Smooth muscle cell (in vitro differentiated cells): ENCODE results near the gene BTC. TPM values are rescaled to one million over a fixed set of nuclear protein-coding genes. Genes with fewer than 3 reads are reported as not detected.
A peak's percentile ranks its signal among the peaks of the same experiment; 100 is the strongest.

Source experiments
- DNase-seq: peaks from one replicate; lab custom pipeline; 2025; ENCODE audit not compliant: unreplicated experiment; lab: John Stamatoyannopoulos, UW
- H2AFZ ChIP-seq: fragments of 200-600 bp; sonication (generic); 2 replicates; pipeline ENCODE4 v1.6.0; 2016; ENCODE audit warnings: antibody characterized with exemption, low read depth, mild to moderate bottlenecking
- H3F3A ChIP-seq: fragments of 200-600 bp; sonication (generic); 2 replicates; pipeline ENCODE4 v1.6.0; 2017; ENCODE audit warnings: antibody characterized with exemption, low read depth
- H3K27ac ChIP-seq: fragments of 200-600 bp; sonication (generic); 2 replicates; pipeline ENCODE4 v1.5.1; 2016; ENCODE audit warnings: low read depth, mild to moderate bottlenecking
- H3K27me3 ChIP-seq: fragments of 200-600 bp; sonication (generic); 2 replicates; pipeline ENCODE4 v1.6.1; 2016; ENCODE audit warnings: low read depth, mild to moderate bottlenecking
- H3K36me3 ChIP-seq: fragments of 200-600 bp; sonication (generic); 2 replicates; pipeline ENCODE4 v1.5.1; 2016; ENCODE audit warnings: low read depth
- H3K4me1 ChIP-seq: fragments of 200-600 bp; sonication (generic); 2 replicates; pipeline ENCODE4 v1.5.1; 2016; ENCODE audit warnings: low read depth
- H3K4me2 ChIP-seq: fragments of 200-600 bp; sonication (generic); 2 replicates; pipeline ENCODE4 v1.6.0; 2016; ENCODE audit warnings: mild to moderate bottlenecking
- H3K4me3 ChIP-seq: fragments of 200-600 bp; sonication (generic); 2 replicates; pipeline ENCODE4 v1.5.1; 2016; ENCODE audit warnings: mild to moderate bottlenecking
- H3K79me2 ChIP-seq: fragments of 200-600 bp; sonication (generic); 2 replicates; pipeline ENCODE4 v1.6.0; 2016; ENCODE audit warnings: low read depth, mild to moderate bottlenecking
- H3K9ac ChIP-seq: fragments of 200-600 bp; sonication (generic); 2 replicates; pipeline ENCODE4 v1.6.0; 2016; ENCODE audit warnings: low read depth
- H3K9me3 ChIP-seq: fragments of 200-600 bp; sonication (generic); replicated peaks from 2 replicates; pipeline ENCODE4 v1.5.1; 2016; ENCODE audit warnings: low read depth
- H4K20me1 ChIP-seq: fragments of 200-600 bp; sonication (generic); 2 replicates; pipeline ENCODE4 v1.6.0; 2016; ENCODE audit warnings: low read depth
- CTCF ChIP-seq: fragments of 200-600 bp; sonication (generic); IDR thresholded peaks from 2 replicates; pipeline ENCODE4 v1.5.1; 2017; ENCODE audit warnings: borderline replicate concordance, mild to moderate bottlenecking, antibody characterized with exemption; ENCODE audit not compliant: insufficient read depth, poor library complexity, severe bottlenecking
- WGBS: methylation state at CpG from one replicate; pipeline ENCODE4 v1.1.7; 2016; ENCODE audit warnings: low lambda C conversion rate; 5-methylcytosine and 5-hydroxymethylcytosine counted together
- polyA plus RNA-seq: library from polyadenylated mRNA; unstranded; fragments of >200 nt; fragmentation: Nextera tagmentation; extraction: Ambion mirVana; gene quantifications from 2 replicates; pipeline ENCODE4 v1.2.1, GENCODE V29; 2016
- total RNA-seq: library from RNA; depleted of rRNA; stranded (reverse); fragments of >200 nt; gene quantifications from 2 replicates; pipeline ENCODE4 v1.2.3, GENCODE V29; 2014

BTC gene
- total and polyA plus RNA-seq, 2 experiments from 2014 or later = 0.18 to 0.21 TPM

- Histone ChIP-seq H3K4me3 (no peak overlapping the region), H3K4me2 (no peak overlapping the region), H3K36me3 (no peaks in the 10 kb centered on the region), H4K20me1 (no peaks in the 10 kb centered on the region), H3K4me1 (no peaks in the 10 kb centered on the region), H3K79me2 (no peaks in the 10 kb centered on the region), H3K27me3 (peaks cover 37% of the 10 kb centered on the region), H3K9me3 (no peaks in the 10 kb centered on the region), H3F3A (no peaks in the 10 kb centered on the region), H2AFZ (no peak overlapping the region), H3K9ac (no peak overlapping the region), H3K27ac (no peak overlapping the region)
- TF ChIP-seq CTCF = no peak
- no peak for DNase-seq
- 86% methylated on average over 4 of the region's 4 CpGs for WGBS
Observed at GRCh38 chr4:74796631-74797030, 2.3 kb upstream of the BTC start.

GRCh38 chr4:74793757-74794381 is 454 bp downstream of the BTC start:
- no peaks in the 10 kb centered on the region for H3K4me1 ChIP-seq
- peak overlapping the region; percentile 85 for H3K4me2 ChIP-seq
- H3F3A ChIP-seq = no peaks in the 10 kb centered on the region
- H3K4me3 ChIP-seq = peak overlapping the region; percentile 55
- H2AFZ ChIP-seq = peak overlapping the region; percentile 77
- H3K36me3 ChIP-seq = no peaks in the 10 kb centered on the region
- peak; percentile 2 for DNase-seq
- H3K9ac ChIP-seq = no peak overlapping the region
- H3K27ac ChIP-seq = no peak overlapping the region
- H3K9me3 ChIP-seq = no peaks in the 10 kb centered on the region
- WGBS = 50% methylated on average over 40 of the region's 42 CpGs
- H3K27me3 ChIP-seq = peaks cover 37% of the 10 kb centered on the region
- no peaks in the 10 kb centered on the region for H4K20me1 ChIP-seq
- peak; percentile 10 for TF ChIP-seq CTCF
- H3K79me2 ChIP-seq = no peaks in the 10 kb centered on the region

- Histone ChIP-seq H3K4me3 (no peak overlapping the region), H3F3A (no peaks in the 10 kb centered on the region), H3K4me1 (no peaks in the 10 kb centered on the region), H3K9me3 (no peaks in the 10 kb centered on the region), H3K9ac (no peak overlapping the region), H3K79me2 (no peaks in the 10 kb centered on the region), H3K36me3 (no peaks in the 10 kb centered on the region), H3K27me3 (peaks cover 32% of the 10 kb centered on the region), H2AFZ (no peak overlapping the region), H3K27ac (no peak overlapping the region), H4K20me1 (no peaks in the 10 kb centered on the region), H3K4me2 (no peak overlapping the region)
- TF ChIP-seq CTCF = no peak
- WGBS = 100% methylated on average over 2 of the region's 2 CpGs
- DNase-seq = no peak
Observed at GRCh38 chr4:74790652-74791051, 3.7 kb downstream of the BTC start.

- Histone ChIP-seq H2AFZ (no peak overlapping the region), H3K4me2 (no peak overlapping the region), H3F3A (no peaks in the 10 kb centered on the region), H3K4me3 (no peak overlapping the region), H3K27ac (no peak overlapping the region), H3K27me3 (peaks cover 23% of the 10 kb centered on the region), H3K4me1 (no peaks in the 10 kb centered on the region), H4K20me1 (no peaks in the 10 kb centered on the region), H3K79me2 (no peaks in the 10 kb centered on the region), H3K36me3 (no peaks in the 10 kb centered on the region), H3K9me3 (no peaks in the 10 kb centered on the region), H3K9ac (no peak overlapping the region)
- DNase-seq = no peak
- no peak for TF ChIP-seq CTCF
- 95% methylated on average over 1 of the region's 1 CpG for WGBS
Observed at GRCh38 chr4:74789518-74789917, 4.8 kb downstream of the BTC start.
